Heart left ventricle (tissue), 16 donors: ENCODE results near the gene FAM187B. TPM values are rescaled to one million over a fixed set of nuclear protein-coding genes. Genes with fewer than 3 reads are reported as not detected.

ENCODE experiments used
- ATAC-seq, 4 donors: fragments of 200-7000 bp; cut with Tn5 transposase; one replicate each; pipeline ENCODE4 v1.9.1; 2020 to 2022; ENCODE audit warnings: moderate library complexity in 4 of 4, mild to moderate bottlenecking in 3 of 4, moderate number of reproducible peaks in 1 of 4
- DNase-seq, 5 donors: peaks; one replicate each; pipeline ENCODE4 v3.0.0-alpha.2; 2020
- H3K27ac ChIP-seq, 12 donors: fragments of 200-600 bp; sonication (generic) in 4 of 12; one replicate each; pipeline versions ENCODE4 v1.5.0 to v1.8.0; 2016 to 2022; ENCODE audit warnings: mild to moderate bottlenecking in 2 of 12
- H3K27me3 ChIP-seq, 9 donors: fragments of 200-600 bp; sonication (generic) in 2 of 9; one replicate each; pipeline versions ENCODE4 v1.5.1 to v1.8.0; 2016 to 2022; ENCODE audit warnings: mild to moderate bottlenecking in 3 of 9
- H3K36me3 ChIP-seq, 9 donors: fragments of 200-600 bp; sonication (generic) in 2 of 9; one replicate each; pipeline versions ENCODE4 v1.5.0 to v1.8.0; 2018 to 2022; ENCODE audit warnings: mild to moderate bottlenecking in 2 of 9
- H3K4me1 ChIP-seq, 12 donors: fragments of 200-600 bp; sonication (generic) in 4 of 12; one replicate each; pipeline versions ENCODE4 v1.5.0 to v1.8.0; 2016 to 2022; ENCODE audit warnings: mild to moderate bottlenecking in 3 of 12
- H3K4me3 ChIP-seq, 12 donors: fragments of 200-600 bp; sonication (generic) in 4 of 12; one replicate each; pipeline versions ENCODE4 v1.5.0 to v1.8.0; 2017 to 2022; ENCODE audit warnings: mild to moderate bottlenecking in 9 of 12, moderate library complexity in 4 of 12
- H3K9me3 ChIP-seq, 12 donors: fragments of 200-600 bp; sonication (generic) in 4 of 12; one replicate each; pipeline versions ENCODE4 v1.5.0 to v1.8.0; 2016 to 2022; ENCODE audit warnings: mild to moderate bottlenecking in 1 of 12
- CTCF ChIP-seq, 12 donors: fragments of 200-600 bp; sonication (generic) in 4 of 12; IDR thresholded peaks; one replicate each; pipeline versions ENCODE4 v1.5.0 to v1.8.0; 2018 to 2022; ENCODE audit warnings: antibody characterized with exemption in 12 of 12, mild to moderate bottlenecking in 5 of 12
- POLR2A ChIP-seq, 2 donors: fragments of 450-650 bp; IDR thresholded peaks; one replicate each; pipeline ENCODE4 v1.6.1; 2017; ENCODE audit warnings: antibody characterized with exemption in 2 of 2, mild to moderate bottlenecking in 2 of 2, moderate library complexity in 2 of 2
- WGBS, 4 donors: extraction: QIAGEN DNeasy Blood & Tissue Kit in 2 of 4; methylation state at CpG; one replicate each; pipeline versions ENCODE4 v1.1.5 to v1.1.7; 2013 to 2018; 5-methylcytosine and 5-hydroxymethylcytosine counted together
- intact Hi-C, 10 donors: fragments of 100-400 bp; cut with DNase I; formaldehyde crosslinking; loops; one replicate each; pipeline versions ENCODE4 v1.11.1 to v1.14.2; 2022
- polyA plus RNA-seq, 2 donors: library from polyadenylated mRNA; stranded (reverse); fragments of 200-250 nt; gene quantifications; one replicate each; pipeline ENCODE4 v1.2.3, GENCODE V29; 2013
- total RNA-seq, 9 donors: library from RNA; depleted of rRNA in 2 of 9; stranded (reverse); fragments of >200 nt in 2 of 9; fragmentation: NEBNext Ultra II Directional in 3 of 9; extraction: Animal tissue kit (Norgen Biotek cat#: 25700) in 3 of 9; gene quantifications; one replicate each; pipeline versions ENCODE4 v1.1.0 to v1.2.4, GENCODE V29; 2016 to 2023
- donor health status: ischemic (EF 13 %, LVEDD 7.1; RV severe dilation, severe dysfunction).
- donor health status: healthy with polysubstance abuse.
- donor health status: DM: no; HTN: yes; CAD: no.
- donor health status: DM: no; HTN: no; CAD: no.
- donor health status: ischemic (EF 25% LVEDD 6.9; RV normal size, moderate dysfunction).
- donor health status: ischemic (EF 25% LVEDD 5.7; RV mildly dilated, moderate dysfunction).
- donor health status: healthy.
- donor health status: DM: yes; HTN: yes; CAD: no.
- donor health status: ischemic (EF 35%, LVEDD 5.7; RV mildly dilated, moderate dysfunction).
- donor health status: nonischemic (EF 11% LVEDD 7.7; RV severe dilation, severe dysfunction).
- donor health status: DM: yes; HTN: yes; CAD: no.
- donor health status: PGD.
- donor health status: ischemic (EF 29% LVEDD 5.4; RV normal size, mild dysfunction).
- donor health status: nonischemic (EF 23%, LVEDD 6.1; RV moderate dilation, normal function).

The FAM187B gene
- total and polyA plus RNA-seq, 11 donors, result 0.06 TPM; not detected in 10

- no peak overlapping the region for H3K27ac ChIP-seq
- no peak for ATAC-seq
- WGBS, 4 donors, result 89 to 93% (median 91%) methylated on average over 13 to 14 of the region's 14 CpGs
- TF ChIP-seq CTCF (IDR thresholded peaks at IDR 0.05) (no peak), POLR2A (IDR thresholded peaks at IDR 0.05) (no peak)
- H3K9me3 ChIP-seq, result peaks cover 0 to 2% (median 0%) of the 10 kb centered on the region in 12 donors
- H3K27me3 ChIP-seq, result no peaks in the 10 kb centered on the region
- H3K36me3 ChIP-seq, result no peaks in the 10 kb centered on the region
- no peak overlapping the region for H3K4me3 ChIP-seq
- H3K4me1 ChIP-seq, result no peaks in the 10 kb centered on the region
- DNase-seq, result no peak
- intact Hi-C loops, result no loop called here
Measured at GRCh38 chr19:35231956-35232645, 3.6 kb upstream of the FAM187B start.

- WGBS, 4 donors, result 93 to 98% (median 95%) methylated on average over 8 of the region's 8 CpGs
- no peak overlapping the region for H3K4me3 ChIP-seq
- intact Hi-C loops, result no loop called here
- H3K36me3 ChIP-seq, result no peaks in the 10 kb centered on the region
- H3K27ac ChIP-seq, result no peak overlapping the region
- H3K4me1 ChIP-seq, result peaks cover 0 to 6% (median 0%) of the 10 kb centered on the region in 12 donors
- TF ChIP-seq CTCF (IDR thresholded peaks at IDR 0.05) (no peak), POLR2A (IDR thresholded peaks at IDR 0.05) (no peak)
- no peaks in the 10 kb centered on the region for H3K27me3 ChIP-seq
- DNase-seq (no peak), ATAC-seq (no peak)
- no peaks in the 10 kb centered on the region for H3K9me3 ChIP-seq
Measured at GRCh38 chr19:35229601-35230000, 1.1 kb upstream of the FAM187B start.

GRCh38 chr19:35226748-35227147, 1.8 kb downstream of the FAM187B start:
- Histone ChIP-seq H3K4me3 (no peak overlapping the region), H3K27ac (no peak overlapping the region), H3K27me3 (no peaks in the 10 kb centered on the region), H3K4me1 (peaks cover 0 to 6% (median 0%) of the 10 kb centered on the region in 12 donors), H3K9me3 (peaks cover 0 to 3% (median 0%) of the 10 kb centered on the region in 12 donors), H3K36me3 (no peaks in the 10 kb centered on the region)
- intact Hi-C loops, result no loop called here
- DNase-seq (no peak), ATAC-seq (no peak)
- 89 to 92% (median 91%) methylated on average over 5 of the region's 5 CpGs for WGBS, 4 donors
- no peak for TF ChIP-seq CTCF (IDR thresholded peaks at IDR 0.05)
- no peak for TF ChIP-seq POLR2A (IDR thresholded peaks at IDR 0.05)

GRCh38 chr19:35225951-35226350, 2.6 kb downstream of the FAM187B start:
- Histone ChIP-seq H3K36me3 (no peaks in the 10 kb centered on the region), H3K27ac (no peak overlapping the region), H3K9me3 (peaks cover 0 to 3% (median 0%) of the 10 kb centered on the region in 12 donors), H3K4me1 (peaks cover 0 to 6% (median 0%) of the 10 kb centered on the region in 12 donors), H3K27me3 (no peaks in the 10 kb centered on the region), H3K4me3 (no peak overlapping the region)
- intact Hi-C loops, result no loop called here
- ATAC-seq (no peak), DNase-seq (no peak)
- no peak for TF ChIP-seq POLR2A (IDR thresholded peaks at IDR 0.05)
- 81 to 91% (median 88%) methylated on average over 6 of the region's 6 CpGs for WGBS, 4 donors
